ENCODE measurements around the gene CAMK1. TPM values are rescaled to one million over a fixed set of nuclear protein-coding genes. Genes with fewer than 3 reads are reported as not detected.

CAMK1 gene
- total RNA-seq (2014; rRNA removed; shearing (Covaris generic)) = 10.0 and 11.8 TPM in 2 replicates

DNA sequence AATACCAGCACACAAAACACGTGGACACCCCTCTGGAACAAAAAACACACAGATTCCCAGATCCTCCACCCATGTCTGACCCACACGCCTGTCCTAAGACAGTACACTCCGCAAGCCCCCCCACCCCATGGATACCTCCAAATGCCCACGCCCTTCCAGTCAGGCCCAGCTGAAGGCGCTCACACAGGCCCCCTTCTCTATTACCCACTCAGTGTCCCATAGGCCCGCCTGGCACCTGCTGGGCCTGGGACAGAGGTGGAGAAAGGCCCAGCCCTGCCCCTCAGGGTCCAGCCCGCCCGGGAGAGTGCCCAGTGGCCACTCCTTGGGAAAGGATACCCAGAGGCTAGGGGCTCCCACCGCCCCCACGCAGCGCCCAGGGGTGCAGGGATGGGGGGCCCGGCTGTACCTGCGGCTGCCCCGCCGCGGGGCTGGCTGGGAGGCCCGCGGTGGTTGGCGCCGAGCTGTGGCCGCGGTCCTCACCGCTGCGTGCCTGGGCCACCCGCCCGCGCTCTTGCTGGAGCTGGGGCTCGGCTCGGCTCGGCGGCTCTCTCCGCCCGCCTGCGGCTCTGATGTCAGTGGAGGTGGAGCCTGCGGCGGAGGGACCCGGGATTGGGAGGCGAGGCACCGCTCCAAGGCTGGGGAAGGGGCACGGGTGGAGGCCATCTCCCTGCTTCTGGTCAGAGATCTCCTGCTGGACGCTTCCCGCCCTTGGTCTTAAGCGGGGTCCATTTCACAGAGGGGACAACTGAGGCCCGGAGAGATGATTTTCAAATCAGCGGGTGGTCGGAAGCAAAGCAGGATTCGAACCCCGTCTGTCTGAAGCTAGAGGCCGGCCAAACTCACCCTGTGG is at the start of gene CAMK1:
TSS of gene CAMK1 (minus strand) at position 522 of the 850 bp plus-strand sequence. CDS start 2,198 bp downstream, outside the sequence.
- peak within 1 kb of the TSS; percentile 39 for H3K4me3 ChIP-seq
- no peaks in the 10 kb centered on the region for H3K27me3 ChIP-seq (replicated peaks)
- no peak within 1 kb of the TSS for H3K27ac ChIP-seq
- H3K4me1 ChIP-seq (replicated peaks) = peaks cover 10% of the 10 kb centered on the region
- H3K9me3 ChIP-seq (replicated peaks) = no peaks in the 10 kb centered on the region
- H3K36me3 ChIP-seq = no peaks in the 10 kb centered on the region
- DNase-seq (ENCODE audit: low read depth in 1 of 2, low spot score in 2 of 2) = peak; percentile 44 to 63

DNA sequence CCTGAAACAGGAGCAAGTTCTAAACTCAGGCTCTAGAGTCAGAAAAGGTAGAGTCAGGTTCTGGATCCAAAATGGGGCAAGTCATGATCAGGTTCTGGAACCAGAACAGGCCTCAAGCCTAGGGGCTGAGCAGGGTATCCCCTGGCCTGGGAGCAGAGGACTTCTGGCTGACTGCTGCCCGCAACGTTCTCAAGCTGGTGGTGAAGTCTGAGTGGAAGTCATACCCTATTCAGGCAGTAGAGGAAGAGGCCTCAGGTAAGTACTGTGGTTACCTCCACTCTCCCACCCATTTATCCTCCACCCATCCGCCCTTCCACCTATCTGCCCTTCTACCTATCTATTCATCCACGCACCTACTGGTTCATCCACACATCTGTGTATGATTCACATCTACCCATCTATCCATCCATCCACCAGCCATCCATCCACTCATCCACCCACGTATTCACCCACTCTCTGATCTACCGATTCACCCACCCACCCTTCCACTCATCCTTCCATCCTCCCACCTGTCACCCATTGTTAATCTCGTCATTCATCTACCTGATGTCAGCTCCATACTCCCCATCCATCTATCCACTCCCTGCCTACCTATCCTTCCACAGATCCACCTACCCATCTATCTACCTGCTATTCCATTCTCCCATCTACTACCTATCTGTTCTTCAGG is 49.1 kb upstream of the CAMK1 start:
- Histone ChIP-seq H3K27ac (no peak overlapping the region), H3K9me3 (replicated peaks) (no peaks in the 10 kb centered on the region), H3K27me3 (replicated peaks) (no peaks in the 10 kb centered on the region), H3K4me1 (replicated peaks) (no peaks in the 10 kb centered on the region), H3K4me3 (no peak overlapping the region), H3K36me3 (no peaks in the 10 kb centered on the region)
- DNase-seq (ENCODE audit: low read depth in 1 of 2, low spot score in 2 of 2) = no peak

DNA sequence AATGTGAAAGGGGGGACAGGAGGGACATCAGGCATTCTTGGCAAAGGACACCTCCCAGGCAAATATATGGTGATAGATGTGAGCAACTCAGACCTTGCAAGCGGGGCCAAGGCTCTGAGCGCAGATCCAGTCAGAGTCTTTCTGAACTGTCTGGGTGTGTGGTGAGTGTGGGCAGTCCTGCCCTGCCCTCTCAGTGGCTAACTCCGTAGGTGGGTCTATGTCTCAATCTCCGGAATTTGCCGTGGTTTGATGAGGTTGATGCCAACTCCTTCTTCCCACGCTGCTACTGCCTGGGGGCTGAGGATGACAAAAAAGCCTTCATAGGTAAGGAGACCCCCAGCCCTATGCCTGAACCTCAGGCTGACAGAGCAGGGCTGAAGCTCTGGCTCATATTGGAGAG is 47.7 kb upstream of the CAMK1 start:
- H3K4me3 ChIP-seq = no peak overlapping the region
- DNase-seq (ENCODE audit: low read depth in 1 of 2, low spot score in 2 of 2) = no peak

DNA sequence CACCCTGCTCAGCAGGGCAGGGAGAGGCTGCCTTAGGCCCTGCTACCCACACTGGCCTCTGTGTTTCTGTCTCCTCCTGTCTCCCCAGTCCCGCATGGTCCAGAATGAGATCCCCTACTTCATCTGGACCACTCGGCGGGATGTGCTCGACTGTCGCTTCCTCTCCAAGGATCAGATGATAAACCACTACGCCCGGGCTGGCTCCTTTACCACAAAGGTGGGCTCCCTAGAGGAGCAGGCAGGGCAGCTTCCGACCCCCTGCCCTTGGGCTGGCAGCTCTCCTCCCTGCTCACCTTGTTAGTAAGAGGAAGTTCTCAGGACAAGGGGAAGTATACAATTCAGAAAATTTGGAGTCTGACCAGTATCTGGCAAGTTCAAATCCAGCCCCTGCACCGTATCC is 46.2 kb upstream of the CAMK1 start:
- no peak for DNase-seq (ENCODE audit: low read depth in 1 of 2, low spot score in 2 of 2)
- Histone ChIP-seq H3K4me3 (no peak overlapping the region), H3K36me3 (peaks cover 14% of the 10 kb centered on the region; the same call in 1 of the 2 replicates), H3K27ac (no peak overlapping the region), H3K27me3 (replicated peaks) (no peaks in the 10 kb centered on the region), H3K4me1 (replicated peaks) (no peaks in the 10 kb centered on the region), H3K9me3 (replicated peaks) (no peaks in the 10 kb centered on the region)

More for the DNA sequence above, 47.7 kb upstream of the CAMK1 start:
- Histone ChIP-seq H3K36me3 (peaks cover 5% of the 10 kb centered on the region; the same call in 1 of the 2 replicates), H3K27me3 (replicated peaks) (no peaks in the 10 kb centered on the region), H3K4me1 (replicated peaks) (no peaks in the 10 kb centered on the region), H3K9me3 (replicated peaks) (no peaks in the 10 kb centered on the region), H3K27ac (no peak overlapping the region)

DNA sequence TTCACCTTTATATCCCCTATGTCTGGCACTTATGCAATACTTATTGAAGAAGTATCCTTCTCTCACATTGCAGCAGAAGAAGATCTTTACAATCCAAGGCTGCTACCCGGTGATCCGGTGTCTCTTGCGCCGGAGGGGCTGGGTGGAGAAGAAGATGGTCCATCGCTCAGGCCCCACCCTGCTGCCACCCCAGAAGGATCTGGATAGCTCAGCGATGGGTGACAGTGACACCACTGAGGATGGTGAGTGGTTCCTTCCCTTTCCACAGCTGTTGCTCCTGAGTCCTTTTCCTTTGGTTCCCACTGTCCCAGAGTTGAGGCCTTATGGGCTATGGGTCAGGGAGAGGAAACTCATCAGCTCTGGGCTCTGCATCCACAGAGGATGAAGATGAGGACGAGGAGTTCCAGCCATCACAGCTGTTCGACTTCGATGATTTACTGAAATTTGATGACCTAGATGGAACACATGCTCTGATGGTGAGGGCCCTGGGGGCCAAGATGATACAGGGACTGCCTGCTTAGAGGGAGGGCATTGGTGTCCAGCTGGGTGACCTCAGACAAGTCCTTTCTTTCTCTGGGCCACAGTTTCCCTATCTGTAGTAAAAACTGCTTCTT is 43.2 kb upstream of the CAMK1 start:
- Histone ChIP-seq H3K36me3 (peaks cover 41% of the 10 kb centered on the region), H3K9me3 (replicated peaks) (no peaks in the 10 kb centered on the region), H3K27ac (no peak overlapping the region), H3K4me1 (replicated peaks) (peaks cover 15% of the 10 kb centered on the region), H3K27me3 (replicated peaks) (no peaks in the 10 kb centered on the region), H3K4me3 (no peak overlapping the region)
- no peak for DNase-seq (ENCODE audit: low read depth in 1 of 2, low spot score in 2 of 2)

DNA sequence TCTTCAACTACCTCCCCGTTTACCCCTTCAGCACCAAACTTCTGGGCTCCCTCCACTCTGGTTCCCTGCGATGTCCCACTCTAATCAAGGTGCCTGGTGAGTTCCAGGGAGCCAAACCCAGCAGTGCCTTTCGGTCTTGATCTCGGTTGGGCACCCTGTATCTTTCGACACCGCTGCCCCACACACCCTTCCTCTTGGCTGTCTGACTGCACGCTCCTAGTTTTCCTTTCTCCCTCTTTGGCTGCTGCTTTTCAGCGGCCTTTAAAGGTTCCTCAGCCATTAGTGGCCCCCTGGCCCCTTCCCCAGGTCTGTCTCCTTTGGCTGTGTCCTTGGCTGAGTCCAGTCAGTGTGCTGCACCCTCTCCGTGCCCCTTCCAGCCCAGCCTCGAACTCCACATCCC is 41.1 kb upstream of the CAMK1 start:
- Histone ChIP-seq H3K9me3 (replicated peaks) (no peaks in the 10 kb centered on the region), H3K4me3 (no peak overlapping the region), H3K36me3 (peaks cover 60% of the 10 kb centered on the region), H3K4me1 (replicated peaks) (peaks cover 15% of the 10 kb centered on the region), H3K27ac (no peak overlapping the region), H3K27me3 (replicated peaks) (no peaks in the 10 kb centered on the region)
- no peak for DNase-seq (ENCODE audit: low read depth in 1 of 2, low spot score in 2 of 2)

DNA sequence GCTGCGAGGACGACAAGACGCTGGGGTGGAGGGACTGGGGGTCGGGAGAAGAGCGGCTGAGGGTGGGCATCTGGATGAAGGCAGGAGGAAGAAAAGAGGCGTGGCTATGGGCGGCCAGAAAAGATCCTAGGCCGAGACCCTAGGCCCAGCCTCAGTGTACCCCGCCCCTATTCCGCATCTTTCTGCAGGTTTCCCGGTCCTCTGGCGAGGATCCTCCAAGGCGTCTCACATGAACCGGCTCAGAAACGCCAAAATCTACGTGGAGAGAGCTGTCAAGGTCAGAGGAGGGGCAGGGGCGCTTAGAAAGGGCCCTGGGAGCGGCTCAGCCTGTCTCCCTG is 40.7 kb upstream of the CAMK1 start:
- DNase-seq (ENCODE audit: low read depth in 1 of 2, low spot score in 2 of 2) = no peak
- H3K27ac ChIP-seq = peak overlapping the region; percentile 78

DNA sequence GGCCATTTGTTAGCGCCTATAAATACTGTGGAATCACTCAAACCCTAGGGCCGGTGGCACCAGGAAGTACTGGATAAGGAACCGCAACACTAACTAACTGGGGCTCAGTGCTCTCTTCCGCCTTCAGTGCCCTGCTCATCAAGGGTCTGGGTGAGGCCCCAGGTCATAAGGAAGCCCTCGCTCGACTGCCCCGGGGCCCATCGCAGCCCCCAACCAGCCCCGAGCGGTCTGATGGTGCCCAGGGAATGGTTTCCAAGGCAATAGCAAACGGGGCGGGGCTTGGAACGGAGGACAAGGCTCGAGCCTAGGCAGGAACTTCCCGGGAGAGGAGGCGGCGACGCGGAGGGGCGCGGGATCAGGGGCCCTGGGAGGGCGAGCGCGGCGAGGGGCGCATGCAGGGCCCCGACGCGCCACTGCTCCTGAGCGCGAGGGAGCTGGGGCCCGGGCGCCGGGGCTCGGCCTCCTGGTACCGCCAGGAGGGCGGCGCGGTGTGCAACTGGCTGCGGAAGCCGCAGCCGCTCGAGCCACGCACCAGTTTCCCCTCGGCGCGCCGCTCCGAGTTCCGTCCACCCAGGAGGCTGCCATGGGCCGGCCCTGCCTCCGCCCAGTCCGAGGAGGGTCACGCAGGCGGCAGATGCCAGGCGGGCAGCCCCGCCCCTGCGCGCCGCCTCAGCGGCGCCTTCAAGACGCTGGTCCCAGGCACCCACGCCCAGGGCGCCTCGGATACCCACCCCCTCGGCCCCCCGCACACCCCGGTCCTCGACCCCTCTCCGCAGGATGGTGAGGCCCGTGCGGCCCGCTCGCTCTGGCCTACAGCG is 40.1 kb upstream of the CAMK1 start, which contains the start of gene TTLL3:
TSS of gene TTLL3 (plus strand) at position 648 of the 818 bp plus-strand sequence. CDS start 400 bp downstream, outside the sequence.
- DNase-seq (ENCODE audit: low read depth in 1 of 2, low spot score in 2 of 2) = peak; percentile 49 to 67
- Histone ChIP-seq H3K9me3 (replicated peaks) (no peaks in the 10 kb centered on the region), H3K27me3 (replicated peaks) (no peaks in the 10 kb centered on the region), H3K36me3 (peaks cover 70% of the 10 kb centered on the region), H3K4me1 (replicated peaks) (peaks cover 15% of the 10 kb centered on the region), H3K4me3 (peak within 1 kb of the TSS; percentile 47), H3K27ac (peak within 1 kb of the TSS; percentile 78)

More for the DNA sequence above, 40.7 kb upstream of the CAMK1 start:
- Histone ChIP-seq H3K4me3 (peak overlapping the region; percentile 47), H3K27me3 (replicated peaks) (no peaks in the 10 kb centered on the region), H3K9me3 (replicated peaks) (no peaks in the 10 kb centered on the region), H3K4me1 (replicated peaks) (peaks cover 15% of the 10 kb centered on the region), H3K36me3 (peaks cover 64% of the 10 kb centered on the region)

DNA sequence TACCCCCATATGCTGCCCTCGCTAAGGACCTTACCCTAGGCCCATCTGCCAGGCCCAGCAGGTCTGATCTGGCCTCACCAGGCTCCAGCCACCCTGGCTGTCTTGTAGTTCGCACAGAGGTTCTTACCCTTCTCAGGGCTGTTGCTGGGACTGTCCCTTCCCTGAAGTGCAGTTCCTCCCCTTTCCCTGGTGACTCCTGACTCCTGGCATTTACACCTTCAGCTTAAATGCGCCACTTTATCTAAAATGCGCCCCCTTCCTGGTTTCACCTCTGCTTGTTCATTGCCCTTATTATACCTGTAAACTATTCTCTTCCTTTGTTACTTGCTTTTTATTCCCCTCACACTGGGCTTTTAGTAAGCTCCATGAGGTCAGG is 39.5 kb upstream of the CAMK1 start:
- peaks cover 15% of the 10 kb centered on the region for H3K4me1 ChIP-seq (replicated peaks)
- DNase-seq (ENCODE audit: low read depth in 1 of 2, low spot score in 2 of 2) = peak in 1 of 2 experiments; percentile 15
- peaks cover 76% of the 10 kb centered on the region for H3K36me3 ChIP-seq
- peak overlapping the region; percentile 78 for H3K27ac ChIP-seq
- no peak overlapping the region for H3K4me3 ChIP-seq
- no peaks in the 10 kb centered on the region for H3K27me3 ChIP-seq (replicated peaks)
- H3K9me3 ChIP-seq (replicated peaks) = no peaks in the 10 kb centered on the region

DNA sequence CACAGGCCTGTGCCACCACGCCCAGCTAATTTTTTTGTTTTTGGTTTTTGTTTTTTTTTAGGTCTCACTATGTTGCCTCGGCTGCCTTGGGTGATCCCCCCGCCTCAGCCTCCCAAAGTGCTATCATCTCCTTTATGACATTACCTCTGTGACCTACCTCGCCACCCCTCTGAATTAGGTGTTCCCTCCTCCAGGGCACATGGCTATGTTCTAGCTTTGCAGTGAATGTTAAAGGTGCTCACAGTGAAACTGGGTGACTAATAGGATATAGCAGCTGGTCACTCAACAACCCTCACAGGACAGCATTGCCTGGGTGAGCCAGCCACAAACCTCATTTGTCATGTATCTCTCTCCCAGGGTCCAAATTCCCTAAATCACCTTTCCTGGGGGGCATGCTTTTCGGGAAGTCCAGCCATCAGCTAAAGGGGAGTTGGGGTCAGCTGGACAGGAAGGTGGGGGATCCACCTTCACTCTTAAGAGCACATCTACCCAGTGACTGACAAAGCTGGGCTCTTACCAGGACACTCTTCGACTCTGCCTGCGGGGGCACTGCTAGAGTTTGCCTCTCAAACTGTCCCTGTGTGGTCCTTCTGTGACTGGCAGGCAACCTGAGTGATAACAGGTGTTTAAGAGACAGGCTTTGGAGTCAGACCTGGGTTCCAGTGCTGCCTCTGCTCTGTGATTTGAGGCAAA is 38.7 kb upstream of the CAMK1 start:
- Histone ChIP-seq H3K27ac (no peak overlapping the region), H3K4me3 (no peak overlapping the region), H3K4me1 (replicated peaks) (peaks cover 15% of the 10 kb centered on the region)

DNA sequence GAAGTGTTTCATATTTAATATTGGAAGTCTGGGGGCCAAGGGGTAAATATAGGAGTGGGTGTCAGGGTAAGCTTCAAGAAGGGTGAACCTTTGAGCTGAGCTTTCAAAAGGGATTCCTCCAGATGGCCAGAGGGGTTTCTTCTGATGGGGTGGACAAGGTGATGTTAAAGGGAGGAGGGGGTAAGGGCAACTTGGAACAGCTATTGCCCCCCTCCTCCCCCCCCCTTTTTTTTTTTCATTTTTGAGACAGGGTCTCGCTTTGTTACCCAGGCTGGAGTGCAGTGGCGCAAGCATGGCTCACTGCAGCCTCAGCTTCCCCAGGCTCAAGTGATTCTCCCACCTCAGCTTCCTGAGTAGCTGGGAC is 38.2 kb upstream of the CAMK1 start:
- Histone ChIP-seq H3K9me3 (replicated peaks) (no peaks in the 10 kb centered on the region), H3K36me3 (peaks cover 84% of the 10 kb centered on the region), H3K27me3 (replicated peaks) (no peaks in the 10 kb centered on the region), H3K27ac (no peak overlapping the region), H3K4me1 (replicated peaks) (peaks cover 15% of the 10 kb centered on the region), H3K4me3 (no peak overlapping the region)
- DNase-seq (ENCODE audit: low read depth in 1 of 2, low spot score in 2 of 2) = no peak

More for the DNA sequence above, 38.7 kb upstream of the CAMK1 start:
- Histone ChIP-seq H3K27me3 (replicated peaks) (no peaks in the 10 kb centered on the region), H3K9me3 (replicated peaks) (no peaks in the 10 kb centered on the region), H3K36me3 (peaks cover 81% of the 10 kb centered on the region)
- DNase-seq (ENCODE audit: low read depth in 1 of 2, low spot score in 2 of 2) = peak; percentile 23 to 55

DNA sequence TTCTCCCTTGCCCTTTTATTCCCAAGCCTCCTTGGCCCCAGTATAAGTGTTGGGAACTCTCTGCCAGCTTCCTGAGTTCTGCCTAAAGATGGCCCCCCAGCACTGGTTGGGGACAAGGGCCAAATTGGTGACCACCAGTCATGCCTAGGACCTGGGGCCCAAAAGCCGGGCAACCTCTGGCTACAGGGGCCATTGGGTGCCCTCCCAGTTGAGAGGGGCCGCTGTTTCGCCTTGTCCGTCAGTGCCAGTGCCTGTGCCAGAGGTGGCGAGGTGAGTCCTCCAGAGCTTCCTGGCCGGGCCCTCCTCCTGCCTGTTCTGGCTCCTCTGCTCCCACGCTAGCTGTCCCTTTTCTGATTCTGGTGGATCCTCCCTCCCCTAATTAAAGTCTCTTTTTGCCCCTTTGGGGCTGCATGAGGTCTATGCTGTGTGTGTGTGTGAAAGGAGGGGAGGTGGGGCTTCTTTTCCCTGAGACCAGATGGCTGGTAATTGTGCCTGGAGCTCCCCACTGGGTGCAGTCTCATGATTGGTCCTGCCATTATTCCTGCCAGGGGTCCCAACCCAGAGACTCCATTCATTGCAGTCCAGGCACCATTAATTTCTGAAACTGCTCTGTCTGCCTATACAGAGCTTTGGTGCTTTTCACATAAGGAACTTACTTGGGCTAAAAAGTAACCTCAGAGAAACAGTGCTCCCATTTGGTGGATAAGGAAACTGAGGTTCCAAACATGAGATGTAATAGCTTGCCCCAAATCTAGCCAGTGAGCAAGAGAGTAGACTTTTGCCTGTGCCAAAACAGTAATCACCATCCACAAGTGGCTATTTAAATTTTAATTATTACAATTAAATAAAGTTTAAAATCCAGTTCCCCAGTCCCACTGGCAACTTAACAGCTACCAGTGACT is 37.2 kb upstream of the CAMK1 start:
- no peak overlapping the region for H3K27ac ChIP-seq

More for the DNA sequence above, 37.2 kb upstream of the CAMK1 start:
- Histone ChIP-seq H3K27me3 (replicated peaks) (no peaks in the 10 kb centered on the region), H3K4me3 (no peak overlapping the region), H3K4me1 (replicated peaks) (peaks cover 15% of the 10 kb centered on the region), H3K36me3 (peaks cover 87% of the 10 kb centered on the region), H3K9me3 (replicated peaks) (no peaks in the 10 kb centered on the region)
- no peak for DNase-seq (ENCODE audit: low read depth in 1 of 2, low spot score in 2 of 2)
